GM12878 (cell line): ENCODE results near the gene CBFA2T3.

Experiments
- CREM ChIP-seq: IDR thresholded peaks from 2 replicates; pipeline ENCODE4 v1.6.1; 2014; ENCODE audit warnings: antibody characterized with exemption, low read depth
- EZH2 ChIP-seq: IDR thresholded peaks from 2 replicates; pipeline ENCODE4 v1.6.1; 2012; ENCODE audit warnings: low read depth, mild to moderate bottlenecking, control low read depth, inconsistent platforms, low read length, borderline replicate concordance; ENCODE audit not compliant: control insufficient read depth
- NBN ChIP-seq: fragments of 450-650 bp; IDR thresholded peaks from 2 replicates; pipeline ENCODE4 v1.6.1; 2016
- RAD51 ChIP-seq: fragments of 450-650 bp; IDR thresholded peaks from 2 replicates; pipeline ENCODE4 v1.6.1; 2016; ENCODE audit warnings: moderate library complexity, mild to moderate bottlenecking, inconsistent platforms
- TAF1 ChIP-seq: IDR thresholded peaks from 2 replicates; pipeline ENCODE4 v1.6.1; 2011; ENCODE audit warnings: mild to moderate bottlenecking, low read depth, low read length, borderline replicate concordance
- TF ChIP-seq, protein P1 (sequence below): IDR thresholded peaks from 2 replicates; pipeline ENCODE4 v1.6.1; 2012; ENCODE audit warnings: improper control_type of control experiment, low read depth, low read length; ENCODE audit not compliant: insufficient replicate concordance
- TF ChIP-seq, protein P2 (sequence below), 3 experiments: IDR thresholded peaks in 2 of 3; conservative IDR thresholded peaks in 1 of 3; 2 replicates each; pipeline ENCODE4 v1.5.1; 2011; ENCODE audit warnings: low read depth in 3 of 3, low read length in 3 of 3, mild to moderate bottlenecking in 3 of 3, control low read depth in 2 of 3, moderate library complexity in 2 of 3, inconsistent platforms in 1 of 3, mixed read lengths in 1 of 3; ENCODE audit not compliant: control insufficient read depth in 2 of 3, insufficient read depth in 1 of 3; ENCODE audit errors: extremely low read depth in 1 of 3
- TF ChIP-seq, protein P3 (sequence below): fragments of 450-650 bp; IDR thresholded peaks from 2 replicates; pipeline ENCODE4 v1.6.1; 2016; ENCODE audit warnings: mild to moderate bottlenecking, moderate library complexity, borderline replicate concordance
- TF ChIP-seq, protein P4 (sequence below): IDR thresholded peaks from 2 replicates; pipeline ENCODE4 v1.6.1; 2012; ENCODE audit warnings: mild to moderate bottlenecking, low read depth, low read length

DNA sequence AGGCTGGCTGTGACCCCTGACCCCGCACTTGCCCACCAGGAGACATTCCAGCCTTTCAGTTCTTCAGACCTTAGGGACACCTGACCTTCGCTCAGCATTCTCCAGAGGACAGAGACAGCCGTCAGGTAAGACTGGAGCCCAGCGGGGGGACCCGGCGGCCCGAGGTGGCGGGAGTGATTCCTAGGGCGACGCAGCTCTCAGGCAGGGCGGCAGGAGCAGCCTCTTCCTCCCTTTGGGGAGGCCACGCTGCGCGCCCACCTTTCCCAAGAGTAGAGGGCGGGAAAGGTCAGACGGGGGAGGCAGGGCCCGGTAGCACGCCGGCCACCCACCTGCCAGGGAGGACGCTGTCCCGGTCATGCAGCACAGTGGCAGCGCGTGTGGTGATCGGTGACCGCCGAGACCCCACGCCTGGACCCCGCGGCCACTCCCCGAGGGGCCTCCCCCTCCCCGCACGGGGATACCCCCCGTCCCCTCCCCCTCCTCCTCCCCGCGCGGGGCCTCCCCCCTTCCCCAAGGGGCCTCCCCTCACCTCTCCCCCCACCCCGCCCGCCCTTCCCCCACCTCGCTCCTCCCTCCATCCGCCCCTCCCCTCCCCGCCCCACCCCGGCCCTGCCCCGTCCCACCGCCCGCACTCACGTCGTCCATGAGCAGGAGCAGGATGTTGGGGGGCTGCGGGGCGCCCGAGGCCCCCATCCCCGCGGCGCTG, 120.7 kb downstream of the CBFA2T3 start:
- TF ChIP-seq RAD51 = no peak
- no peak for TF ChIP-seq TAF1
- TF ChIP-seq, protein P1, sequence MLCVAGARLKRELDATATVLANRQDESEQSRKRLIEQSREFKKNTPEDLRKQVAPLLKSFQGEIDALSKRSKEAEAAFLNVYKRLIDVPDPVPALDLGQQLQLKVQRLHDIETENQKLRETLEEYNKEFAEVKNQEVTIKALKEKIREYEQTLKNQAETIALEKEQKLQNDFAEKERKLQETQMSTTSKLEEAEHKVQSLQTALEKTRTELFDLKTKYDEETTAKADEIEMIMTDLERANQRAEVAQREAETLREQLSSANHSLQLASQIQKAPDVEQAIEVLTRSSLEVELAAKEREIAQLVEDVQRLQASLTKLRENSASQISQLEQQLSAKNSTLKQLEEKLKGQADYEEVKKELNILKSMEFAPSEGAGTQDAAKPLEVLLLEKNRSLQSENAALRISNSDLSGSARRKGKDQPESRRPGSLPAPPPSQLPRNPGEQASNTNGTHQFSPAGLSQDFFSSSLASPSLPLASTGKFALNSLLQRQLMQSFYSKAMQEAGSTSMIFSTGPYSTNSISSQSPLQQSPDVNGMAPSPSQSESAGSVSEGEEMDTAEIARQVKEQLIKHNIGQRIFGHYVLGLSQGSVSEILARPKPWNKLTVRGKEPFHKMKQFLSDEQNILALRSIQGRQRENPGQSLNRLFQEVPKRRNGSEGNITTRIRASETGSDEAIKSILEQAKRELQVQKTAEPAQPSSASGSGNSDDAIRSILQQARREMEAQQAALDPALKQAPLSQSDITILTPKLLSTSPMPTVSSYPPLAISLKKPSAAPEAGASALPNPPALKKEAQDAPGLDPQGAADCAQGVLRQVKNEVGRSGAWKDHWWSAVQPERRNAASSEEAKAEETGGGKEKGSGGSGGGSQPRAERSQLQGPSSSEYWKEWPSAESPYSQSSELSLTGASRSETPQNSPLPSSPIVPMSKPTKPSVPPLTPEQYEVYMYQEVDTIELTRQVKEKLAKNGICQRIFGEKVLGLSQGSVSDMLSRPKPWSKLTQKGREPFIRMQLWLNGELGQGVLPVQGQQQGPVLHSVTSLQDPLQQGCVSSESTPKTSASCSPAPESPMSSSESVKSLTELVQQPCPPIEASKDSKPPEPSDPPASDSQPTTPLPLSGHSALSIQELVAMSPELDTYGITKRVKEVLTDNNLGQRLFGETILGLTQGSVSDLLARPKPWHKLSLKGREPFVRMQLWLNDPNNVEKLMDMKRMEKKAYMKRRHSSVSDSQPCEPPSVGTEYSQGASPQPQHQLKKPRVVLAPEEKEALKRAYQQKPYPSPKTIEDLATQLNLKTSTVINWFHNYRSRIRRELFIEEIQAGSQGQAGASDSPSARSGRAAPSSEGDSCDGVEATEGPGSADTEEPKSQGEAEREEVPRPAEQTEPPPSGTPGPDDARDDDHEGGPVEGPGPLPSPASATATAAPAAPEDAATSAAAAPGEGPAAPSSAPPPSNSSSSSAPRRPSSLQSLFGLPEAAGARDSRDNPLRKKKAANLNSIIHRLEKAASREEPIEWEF = no peak
- TF ChIP-seq NBN = no peak
- TF ChIP-seq, protein P2, sequence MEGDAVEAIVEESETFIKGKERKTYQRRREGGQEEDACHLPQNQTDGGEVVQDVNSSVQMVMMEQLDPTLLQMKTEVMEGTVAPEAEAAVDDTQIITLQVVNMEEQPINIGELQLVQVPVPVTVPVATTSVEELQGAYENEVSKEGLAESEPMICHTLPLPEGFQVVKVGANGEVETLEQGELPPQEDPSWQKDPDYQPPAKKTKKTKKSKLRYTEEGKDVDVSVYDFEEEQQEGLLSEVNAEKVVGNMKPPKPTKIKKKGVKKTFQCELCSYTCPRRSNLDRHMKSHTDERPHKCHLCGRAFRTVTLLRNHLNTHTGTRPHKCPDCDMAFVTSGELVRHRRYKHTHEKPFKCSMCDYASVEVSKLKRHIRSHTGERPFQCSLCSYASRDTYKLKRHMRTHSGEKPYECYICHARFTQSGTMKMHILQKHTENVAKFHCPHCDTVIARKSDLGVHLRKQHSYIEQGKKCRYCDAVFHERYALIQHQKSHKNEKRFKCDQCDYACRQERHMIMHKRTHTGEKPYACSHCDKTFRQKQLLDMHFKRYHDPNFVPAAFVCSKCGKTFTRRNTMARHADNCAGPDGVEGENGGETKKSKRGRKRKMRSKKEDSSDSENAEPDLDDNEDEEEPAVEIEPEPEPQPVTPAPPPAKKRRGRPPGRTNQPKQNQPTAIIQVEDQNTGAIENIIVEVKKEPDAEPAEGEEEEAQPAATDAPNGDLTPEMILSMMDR (IDR thresholded peaks at IDR 0.05 in 2 of 3, conservative IDR thresholded peaks at IDR 0.05 in 1 of 3; ENCODE audit: control insufficient read depth in 2 of 3, extremely low read depth in 1 of 3, insufficient read depth in 1 of 3, low read depth in 3 of 3, low read length in 3 of 3) = no peak
- no peak for TF ChIP-seq CREM
- TF ChIP-seq, protein P3, sequence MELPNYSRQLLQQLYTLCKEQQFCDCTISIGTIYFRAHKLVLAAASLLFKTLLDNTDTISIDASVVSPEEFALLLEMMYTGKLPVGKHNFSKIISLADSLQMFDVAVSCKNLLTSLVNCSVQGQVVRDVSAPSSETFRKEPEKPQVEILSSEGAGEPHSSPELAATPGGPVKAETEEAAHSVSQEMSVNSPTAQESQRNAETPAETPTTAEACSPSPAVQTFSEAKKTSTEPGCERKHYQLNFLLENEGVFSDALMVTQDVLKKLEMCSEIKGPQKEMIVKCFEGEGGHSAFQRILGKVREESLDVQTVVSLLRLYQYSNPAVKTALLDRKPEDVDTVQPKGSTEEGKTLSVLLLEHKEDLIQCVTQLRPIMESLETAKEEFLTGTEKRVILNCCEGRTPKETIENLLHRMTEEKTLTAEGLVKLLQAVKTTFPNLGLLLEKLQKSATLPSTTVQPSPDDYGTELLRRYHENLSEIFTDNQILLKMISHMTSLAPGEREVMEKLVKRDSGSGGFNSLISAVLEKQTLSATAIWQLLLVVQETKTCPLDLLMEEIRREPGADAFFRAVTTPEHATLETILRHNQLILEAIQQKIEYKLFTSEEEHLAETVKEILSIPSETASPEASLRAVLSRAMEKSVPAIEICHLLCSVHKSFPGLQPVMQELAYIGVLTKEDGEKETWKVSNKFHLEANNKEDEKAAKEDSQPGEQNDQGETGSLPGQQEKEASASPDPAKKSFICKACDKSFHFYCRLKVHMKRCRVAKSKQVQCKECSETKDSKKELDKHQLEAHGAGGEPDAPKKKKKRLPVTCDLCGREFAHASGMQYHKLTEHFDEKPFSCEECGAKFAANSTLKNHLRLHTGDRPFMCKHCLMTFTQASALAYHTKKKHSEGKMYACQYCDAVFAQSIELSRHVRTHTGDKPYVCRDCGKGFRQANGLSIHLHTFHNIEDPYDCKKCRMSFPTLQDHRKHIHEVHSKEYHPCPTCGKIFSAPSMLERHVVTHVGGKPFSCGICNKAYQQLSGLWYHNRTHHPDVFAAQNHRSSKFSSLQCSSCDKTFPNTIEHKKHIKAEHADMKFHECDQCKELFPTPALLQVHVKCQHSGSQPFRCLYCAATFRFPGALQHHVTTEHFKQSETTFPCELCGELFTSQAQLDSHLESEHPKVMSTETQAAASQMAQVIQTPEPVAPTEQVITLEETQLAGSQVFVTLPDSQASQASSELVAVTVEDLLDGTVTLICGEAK = no peak
- TF ChIP-seq, protein P4, sequence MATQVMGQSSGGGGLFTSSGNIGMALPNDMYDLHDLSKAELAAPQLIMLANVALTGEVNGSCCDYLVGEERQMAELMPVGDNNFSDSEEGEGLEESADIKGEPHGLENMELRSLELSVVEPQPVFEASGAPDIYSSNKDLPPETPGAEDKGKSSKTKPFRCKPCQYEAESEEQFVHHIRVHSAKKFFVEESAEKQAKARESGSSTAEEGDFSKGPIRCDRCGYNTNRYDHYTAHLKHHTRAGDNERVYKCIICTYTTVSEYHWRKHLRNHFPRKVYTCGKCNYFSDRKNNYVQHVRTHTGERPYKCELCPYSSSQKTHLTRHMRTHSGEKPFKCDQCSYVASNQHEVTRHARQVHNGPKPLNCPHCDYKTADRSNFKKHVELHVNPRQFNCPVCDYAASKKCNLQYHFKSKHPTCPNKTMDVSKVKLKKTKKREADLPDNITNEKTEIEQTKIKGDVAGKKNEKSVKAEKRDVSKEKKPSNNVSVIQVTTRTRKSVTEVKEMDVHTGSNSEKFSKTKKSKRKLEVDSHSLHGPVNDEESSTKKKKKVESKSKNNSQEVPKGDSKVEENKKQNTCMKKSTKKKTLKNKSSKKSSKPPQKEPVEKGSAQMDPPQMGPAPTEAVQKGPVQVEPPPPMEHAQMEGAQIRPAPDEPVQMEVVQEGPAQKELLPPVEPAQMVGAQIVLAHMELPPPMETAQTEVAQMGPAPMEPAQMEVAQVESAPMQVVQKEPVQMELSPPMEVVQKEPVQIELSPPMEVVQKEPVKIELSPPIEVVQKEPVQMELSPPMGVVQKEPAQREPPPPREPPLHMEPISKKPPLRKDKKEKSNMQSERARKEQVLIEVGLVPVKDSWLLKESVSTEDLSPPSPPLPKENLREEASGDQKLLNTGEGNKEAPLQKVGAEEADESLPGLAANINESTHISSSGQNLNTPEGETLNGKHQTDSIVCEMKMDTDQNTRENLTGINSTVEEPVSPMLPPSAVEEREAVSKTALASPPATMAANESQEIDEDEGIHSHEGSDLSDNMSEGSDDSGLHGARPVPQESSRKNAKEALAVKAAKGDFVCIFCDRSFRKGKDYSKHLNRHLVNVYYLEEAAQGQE = no peak
- no peak for TF ChIP-seq EZH2
